Measurements from ENCODE around the gene STPG2.
"Not testable (repeated sequence)": the region's sequence is repeated elsewhere in the genome, so short reads cannot be mapped to it uniquely, and the experiment has no call there.

Gene STPG2

DNA sequence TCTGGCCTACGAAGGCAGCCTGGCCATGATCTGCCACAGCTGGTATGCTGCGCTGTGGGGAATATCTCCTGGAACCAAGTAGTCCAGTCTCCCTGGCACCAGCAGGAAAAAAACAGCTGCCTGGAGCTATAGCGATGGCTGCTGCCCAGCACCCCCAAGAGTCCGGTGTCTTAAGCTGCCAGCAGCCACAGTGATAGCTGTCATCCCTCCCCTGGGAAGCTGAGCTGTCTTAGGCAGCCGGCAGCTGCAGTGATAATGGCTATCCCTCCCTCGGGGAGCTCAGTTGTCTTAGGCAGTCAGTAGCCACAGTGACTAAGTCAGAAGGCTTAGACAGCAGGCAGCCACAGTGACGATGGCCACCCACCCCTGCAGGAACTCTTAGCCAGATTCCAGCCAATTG lies 205.1 kb downstream of the STPG2 start:
- no peak for DNase-seq

GRCh38 chr4:97924341-97924958 lies 218.8 kb downstream of the STPG2 start:
- no peak for DNase-seq

- no peak for DNase-seq
These were observed 220.2 kb downstream of the STPG2 start for GRCh38 chr4:97923096-97923495.

GRCh38 chr4:97917115-97917514 lies 226.2 kb downstream of the STPG2 start:
- no peak for DNase-seq

GRCh38 chr4:97912156-97912555 lies 231.1 kb downstream of the STPG2 start:
- no peak for DNase-seq

DNA sequence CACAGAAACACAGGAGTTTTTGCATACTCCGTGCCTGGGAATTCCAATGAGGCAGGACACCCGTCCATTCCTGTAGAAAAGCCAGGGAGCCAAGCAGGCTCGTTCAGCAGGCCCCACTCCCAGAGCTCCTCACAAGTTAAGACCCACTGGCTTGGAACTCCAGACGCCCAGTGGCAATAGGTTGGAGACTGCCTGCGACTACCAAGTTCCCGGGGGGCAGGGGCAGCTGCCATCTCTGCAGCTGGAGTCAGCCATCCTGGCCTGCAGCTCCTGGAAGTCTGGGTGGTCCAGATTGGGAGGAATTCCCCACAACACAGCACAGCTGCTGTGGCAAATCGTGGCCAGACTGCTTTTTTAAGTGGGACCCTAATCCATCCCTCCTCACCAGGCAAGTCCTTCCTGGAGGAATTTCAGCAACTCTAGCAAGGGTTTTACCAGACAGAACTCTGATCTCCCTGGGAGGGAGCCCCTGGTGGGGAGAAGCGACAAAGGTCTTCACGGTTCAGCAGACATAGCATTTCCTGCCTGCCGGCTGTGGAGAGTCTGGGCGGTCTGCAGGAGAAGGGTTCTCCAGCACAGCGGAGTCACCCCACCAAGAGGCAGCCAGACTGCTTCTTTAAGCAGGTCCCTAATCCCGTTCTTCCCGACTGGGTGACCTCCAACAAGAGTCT lies 231.9 kb downstream of the STPG2 start:
- no peak for DNase-seq

- DNase-seq: no peak
These were observed 233.3 kb downstream of the STPG2 start for GRCh38 chr4:97910005-97910404.

DNA sequence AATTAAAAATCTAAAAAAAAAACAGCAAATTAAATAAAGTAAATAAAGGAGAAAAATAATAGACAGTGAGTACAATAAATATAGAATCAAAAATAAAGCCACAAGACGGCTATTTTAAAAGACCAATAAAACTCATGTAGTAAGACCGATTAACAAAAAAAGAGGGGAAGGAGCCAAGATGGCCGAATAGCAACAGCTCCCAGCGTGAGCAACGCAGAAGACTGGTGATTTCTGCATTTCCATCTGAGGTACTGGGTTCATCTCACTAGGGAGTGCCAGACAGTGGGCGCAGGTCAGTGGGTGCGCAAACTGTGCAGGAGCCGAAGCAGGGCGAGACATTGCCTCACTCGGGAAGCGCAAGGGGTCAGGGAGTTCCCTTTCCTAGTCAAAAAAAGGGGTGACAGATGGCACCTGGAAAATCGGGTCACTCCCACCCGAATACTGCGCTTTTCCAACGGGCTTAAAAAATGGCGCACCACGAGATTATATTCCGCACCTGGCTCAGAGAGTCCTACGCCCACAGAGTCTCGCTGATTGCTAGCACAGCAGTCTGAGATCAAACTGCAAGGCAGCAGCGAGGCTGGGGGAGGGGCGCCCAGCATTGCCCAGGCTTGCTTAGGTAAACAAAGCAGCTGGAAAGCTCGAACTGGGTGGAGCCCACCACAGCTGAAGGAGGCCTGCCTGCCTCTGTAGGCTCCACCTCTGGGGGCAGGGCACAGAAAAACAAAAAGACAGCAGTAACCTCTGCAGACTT lies 239.7 kb downstream of the STPG2 start:
- not testable (repeated sequence) for DNase-seq

- no peak for DNase-seq
These were observed 243.0 kb downstream of the STPG2 start for GRCh38 chr4:97900229-97900628.

- DNase-seq: no peak
These were observed 250.5 kb downstream of the STPG2 start for GRCh38 chr4:97892592-97893266.

- DNase-seq: no peak
These were observed 263.3 kb downstream of the STPG2 start for GRCh38 chr4:97879942-97880341.

GRCh38 chr4:97868097-97868496 lies 275.2 kb downstream of the STPG2 start:
- no peak for DNase-seq

DNA sequence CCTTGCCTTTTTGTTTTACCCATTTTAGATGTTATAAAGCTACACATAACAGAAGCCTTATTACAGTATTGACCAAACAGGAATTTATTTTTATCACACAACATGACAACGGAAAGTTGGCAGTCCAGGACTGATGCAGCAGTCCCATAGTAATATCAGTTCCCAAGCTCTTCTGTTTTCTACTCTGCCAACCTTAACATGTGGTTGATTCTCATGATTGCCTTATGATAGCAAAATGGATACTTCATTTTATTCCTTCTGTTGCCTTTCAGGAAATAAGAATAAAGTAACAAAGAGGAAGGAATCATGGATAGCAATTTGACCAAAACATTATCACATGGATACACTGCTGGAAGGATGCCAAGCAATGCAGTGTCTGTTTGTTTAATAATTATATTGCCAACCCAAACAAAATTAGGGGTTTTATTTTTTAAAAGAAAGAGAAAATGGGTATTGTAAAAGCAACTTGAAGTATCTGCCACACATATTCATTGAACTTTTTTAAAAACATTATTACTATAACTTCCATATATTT lies 275.7 kb downstream of the STPG2 start:
- peak; percentile 13 for DNase-seq

- DNase-seq: no peak
These were observed 276.3 kb downstream of the STPG2 start for GRCh38 chr4:97866821-97867556.

GRCh38 chr4:97851115-97851514 lies 292.2 kb downstream of the STPG2 start:
- no peak for DNase-seq

- no peak for DNase-seq
These were observed 297.5 kb downstream of the STPG2 start for GRCh38 chr4:97845758-97846157.

DNA sequence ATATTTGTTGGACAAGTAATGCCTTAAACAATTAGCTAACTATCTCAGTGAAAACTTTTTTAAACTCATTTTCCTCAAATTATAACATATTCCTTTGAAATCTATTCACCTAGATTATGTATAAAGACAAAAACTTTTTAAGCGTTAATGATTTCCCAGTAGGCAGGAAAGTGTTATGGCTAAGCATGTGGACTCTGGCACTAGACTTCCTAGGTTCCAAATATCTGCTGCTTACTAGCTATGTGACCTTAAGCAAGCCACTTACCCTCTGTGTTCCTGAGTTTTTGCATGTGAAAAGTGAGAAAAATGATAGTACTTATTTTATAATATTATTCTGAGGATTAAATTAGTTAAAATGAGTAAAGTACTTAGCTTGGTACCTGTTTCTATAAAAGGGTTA lies 301.8 kb downstream of the STPG2 start:
- no peak for DNase-seq

GRCh38 chr4:97836662-97837061 lies 306.6 kb downstream of the STPG2 start:
- DNase-seq: no peak

- DNase-seq: no peak
These were observed 314.6 kb downstream of the STPG2 start for GRCh38 chr4:97828646-97829045.

DNA sequence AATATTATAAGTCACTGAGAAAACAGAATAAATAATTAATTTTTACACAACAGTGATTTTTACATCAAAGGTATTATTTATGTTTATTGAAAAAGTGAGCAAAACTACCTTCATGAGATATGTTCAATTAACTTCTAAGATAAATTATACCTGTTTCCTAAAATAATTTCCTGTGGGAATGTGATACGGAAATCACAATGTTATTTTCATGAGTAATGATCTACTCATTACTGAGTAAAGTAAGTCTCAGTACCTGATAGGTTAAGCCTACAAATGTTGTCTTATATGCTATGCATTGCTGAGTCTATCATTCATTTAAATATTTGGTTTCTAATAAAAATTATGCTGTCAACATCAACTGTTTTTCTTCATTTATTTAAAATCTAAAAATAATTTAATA lies 324.0 kb downstream of the STPG2 start:
- DNase-seq: no peak

DNA sequence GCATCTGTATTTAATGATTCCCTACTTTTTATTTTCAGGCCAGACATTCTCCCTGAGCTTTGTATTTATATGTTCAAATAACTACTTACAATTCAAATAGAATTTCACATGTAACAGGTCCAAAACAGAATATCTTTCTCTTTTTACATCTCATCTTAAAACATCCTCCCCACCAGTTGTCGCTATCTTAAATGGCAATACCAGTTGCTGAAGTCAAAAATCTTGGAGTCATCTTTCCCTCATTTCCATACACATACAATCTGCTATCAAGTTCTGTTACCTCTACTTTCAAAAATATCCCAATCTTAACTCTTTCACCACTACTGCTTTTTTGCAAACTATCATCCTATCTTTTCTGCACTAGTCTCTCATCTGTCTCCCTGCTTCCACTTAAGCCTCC lies 330.5 kb downstream of the STPG2 start:
- no peak for DNase-seq

DNA sequence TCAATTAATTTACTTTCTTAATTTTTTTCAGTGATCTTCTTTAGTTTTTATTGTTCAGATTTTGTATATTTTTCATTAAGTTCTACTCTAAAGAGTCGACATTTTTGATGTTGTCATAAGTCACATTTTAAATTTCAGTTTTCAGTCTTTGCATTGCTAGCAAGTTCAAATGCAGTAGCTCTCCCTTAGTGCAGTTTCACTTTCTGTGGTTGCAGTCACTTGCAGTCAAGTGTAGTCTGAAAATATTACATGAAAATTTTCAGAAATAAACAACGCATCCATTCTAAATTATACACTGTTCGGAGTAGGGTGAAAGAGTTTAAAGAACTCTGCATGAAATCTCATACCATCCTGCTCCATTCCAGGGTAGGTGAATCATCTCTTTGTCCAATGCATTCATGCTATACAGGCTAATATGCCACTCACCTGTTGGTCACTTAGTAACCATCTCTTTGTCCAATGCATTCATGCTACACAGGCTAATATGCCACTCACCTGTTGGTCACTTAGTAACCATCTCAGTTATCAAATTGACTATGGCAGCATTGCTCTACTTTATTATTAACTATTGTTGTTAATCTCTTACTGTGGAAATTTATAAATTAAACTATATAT lies 356.9 kb downstream of the STPG2 start:
- no peak for DNase-seq
